ENCODE measurements around the gene TMPO. TPM values are rescaled to one million over a fixed set of nuclear protein-coding genes. Genes with fewer than 3 reads are reported as not detected.
"Not testable (repeated sequence)": the region's sequence is repeated elsewhere in the genome, so short reads cannot be mapped to it uniquely, and the experiment has no call there.

The TMPO gene
- total RNA-seq, 6 donors from 2014 or later, result 40.0 to 124 (median 67.4) TPM

GRCh38 chr12:98595243-98595988 is 80.0 kb downstream of the TMPO start:
- peak overlapping the region in 3 of 4 donors; percentile 95 to 99 (median 99) for H3K27ac ChIP-seq
- H3K27me3 ChIP-seq, result no peaks in the 10 kb centered on the region
- H3K36me3 ChIP-seq, result peaks cover 31 to 46% (median 35%) of the 10 kb centered on the region in 4 donors
- TF ChIP-seq POLR2A (IDR thresholded peaks at IDR 0.05) (no peak), CTCF (IDR thresholded peaks at IDR 0.05) (no peak), EP300 (IDR thresholded peaks at IDR 0.05) (no peak), POLR2AphosphoS5 (IDR thresholded peaks at IDR 0.05) (no peak)
- ATAC-seq (ENCODE audit: low FRiP score in 2 of 2) (no peak), DNase-seq (no peak)
- peak overlapping the region in 3 of 4 donors; percentile 72 to 80 (median 79) for H3K4me3 ChIP-seq
- peaks cover 15 to 32% (median 19%) of the 10 kb centered on the region in 4 donors for H3K4me1 ChIP-seq
- H3K9me3 ChIP-seq, result no peaks in the 10 kb centered on the region
- WGBS, 2 donors, result 53 to 54% methylated on average over 3 of the region's 3 CpGs

GRCh38 chr12:98597313-98597712 is 81.9 kb downstream of the TMPO start:
- H3K9me3 ChIP-seq; H3K27me3 ChIP-seq; H3K27ac ChIP-seq; DNase-seq; H3K4me3 ChIP-seq; ATAC-seq (ENCODE audit: low FRiP score in 2 of 2): not testable (repeated sequence)
- Histone ChIP-seq H3K36me3 (peaks cover 47 to 65% (median 54%) of the 10 kb centered on the region in 4 donors), H3K4me1 (peaks cover 15 to 32% (median 19%) of the 10 kb centered on the region in 4 donors)
- WGBS, 2 donors, result 88 to 95% methylated on average over 5 of the region's 5 CpGs

Small RNA genes lying within 50 kb of the gene (small RNA-seq; reads per million reads assigned to genes)
- gene SNORA53, result 2.0 to 12.8 (median 4.4) reads per million in 4 donors

Other genes with a start within 250 kb of the TMPO start
- 100 to 1,000 TPM; 185 to 483 (median 347) TPM for gene SLC25A3, start 78.1 kb downstream of the TMPO start, total RNA-seq
- gene IKBIP, start 129.2 kb downstream of the TMPO start, total RNA-seq, result 10 to 100 TPM in 3 of 6 donors, 1 to 10 TPM in 3; 1.0 to 17.8 (median 11.2) TPM
- gene APAF1, start 129.7 kb downstream of the TMPO start, total RNA-seq, result 10 to 100 TPM; 11.1 to 25.9 (median 17.7) TPM